ENCODE measurements around the gene ZNF407.
A peak's percentile ranks its signal among the peaks of the same experiment; 100 is the strongest.

The ZNF407 gene

GRCh38 chr18:74793746-74794145, 196.1 kb downstream of the ZNF407 start:
- DNase-seq = no peak

GRCh38 chr18:74795751-74796150, 198.1 kb downstream of the ZNF407 start:
- no peak for DNase-seq

DNA sequence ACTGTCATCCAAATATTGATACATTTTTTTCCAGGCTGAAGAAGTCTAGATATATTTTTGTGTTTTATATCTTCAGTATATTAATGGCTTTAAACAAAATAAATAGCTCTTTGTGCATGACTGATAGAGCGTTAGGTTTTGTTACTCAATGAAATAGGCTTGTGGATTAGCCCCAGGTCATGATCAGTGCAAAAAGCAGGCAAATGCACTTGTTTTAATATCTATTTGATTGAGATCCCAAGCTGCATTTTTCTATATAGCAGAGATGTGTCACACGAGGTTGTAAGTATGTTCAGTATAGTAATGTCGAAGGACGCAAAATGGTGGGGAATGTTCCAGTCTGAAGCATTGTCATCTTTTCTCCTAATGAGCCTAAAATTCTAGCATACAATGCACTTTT, 198.5 kb downstream of the ZNF407 start:
- no peak for DNase-seq

DNA sequence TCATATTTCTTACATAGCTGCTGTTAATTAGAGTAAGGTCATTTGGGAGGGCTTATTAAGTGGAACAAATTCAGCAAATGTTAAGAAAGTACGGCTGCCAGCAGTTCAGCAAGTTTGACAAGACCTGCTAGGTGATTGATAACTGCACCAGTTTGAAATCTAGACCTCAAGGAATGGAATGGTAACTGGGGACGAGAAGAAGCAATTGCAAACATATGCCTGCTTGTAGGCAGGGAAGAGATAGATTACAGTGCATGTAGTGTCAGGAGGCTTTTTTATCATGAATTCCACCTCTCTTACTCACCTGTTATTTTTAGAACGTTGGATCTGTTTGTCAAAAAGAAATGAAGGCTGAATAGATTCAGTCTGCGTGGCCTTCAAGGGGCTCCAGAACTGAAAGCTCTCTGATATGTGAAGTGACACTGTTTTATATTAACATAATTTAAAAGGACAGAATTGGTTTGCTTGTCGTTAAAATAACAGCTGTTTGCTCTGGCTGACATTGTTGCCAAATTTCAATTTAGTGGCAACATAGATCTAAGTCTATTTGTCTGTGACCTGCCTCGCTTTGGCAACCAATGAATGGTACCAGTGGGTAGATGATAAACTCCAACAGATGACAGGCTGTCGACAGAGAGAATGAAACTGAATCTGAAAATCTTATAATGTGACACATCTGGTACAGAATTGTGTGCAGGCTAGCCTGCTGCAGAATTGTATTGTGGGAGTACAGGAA, 199.3 kb downstream of the ZNF407 start:
- DNase-seq = peak; percentile 87

DNA sequence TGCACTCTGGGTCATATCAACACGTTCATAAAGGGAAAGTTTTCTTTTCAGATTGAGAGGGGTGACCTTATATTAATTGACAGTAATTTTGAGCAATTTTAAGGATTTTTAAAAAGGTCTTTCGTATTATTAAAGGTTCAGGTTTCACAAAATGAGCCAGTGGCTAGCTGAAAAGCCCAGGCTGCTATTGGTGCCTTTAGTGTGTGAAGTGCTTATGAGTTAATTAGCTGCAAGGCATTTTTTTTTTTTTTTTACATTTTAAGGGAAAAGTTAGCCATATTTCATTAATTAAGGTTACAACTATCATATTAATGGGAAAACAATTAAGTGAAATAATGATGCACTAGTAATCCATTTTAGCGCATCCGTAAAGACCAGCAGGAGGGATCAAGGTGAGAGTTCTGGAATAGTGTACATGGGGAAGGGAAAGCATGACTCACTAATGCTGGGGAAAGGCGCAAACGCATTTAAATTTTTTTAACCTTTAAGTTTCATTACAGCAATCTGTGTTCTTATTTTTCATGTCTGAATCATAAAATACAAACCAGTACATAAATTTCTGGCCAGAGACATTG, 200.0 kb downstream of the ZNF407 start:
- peak; percentile 22 for DNase-seq

GRCh38 chr18:74799542-74799941, 201.9 kb downstream of the ZNF407 start:
- no peak for DNase-seq

DNA sequence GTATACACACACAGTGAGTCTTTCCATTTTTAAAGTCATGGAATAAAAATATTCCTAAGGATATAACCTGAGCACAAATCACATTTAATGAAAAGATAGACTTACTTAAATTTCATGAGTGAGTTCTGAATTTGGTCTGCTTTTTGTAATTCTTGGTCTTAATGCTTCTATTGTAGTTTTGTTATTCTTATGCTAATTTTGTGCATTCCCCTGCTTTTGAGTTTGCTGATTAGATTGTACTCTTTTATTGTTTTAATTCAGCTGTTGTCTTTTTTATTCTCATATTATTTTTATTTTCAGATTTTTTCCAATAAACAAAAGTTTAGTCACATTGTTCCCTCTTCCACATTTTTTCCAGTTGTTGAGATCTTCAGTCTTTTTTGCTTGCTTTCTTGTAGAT, 202.4 kb downstream of the ZNF407 start:
- DNase-seq = no peak

DNA sequence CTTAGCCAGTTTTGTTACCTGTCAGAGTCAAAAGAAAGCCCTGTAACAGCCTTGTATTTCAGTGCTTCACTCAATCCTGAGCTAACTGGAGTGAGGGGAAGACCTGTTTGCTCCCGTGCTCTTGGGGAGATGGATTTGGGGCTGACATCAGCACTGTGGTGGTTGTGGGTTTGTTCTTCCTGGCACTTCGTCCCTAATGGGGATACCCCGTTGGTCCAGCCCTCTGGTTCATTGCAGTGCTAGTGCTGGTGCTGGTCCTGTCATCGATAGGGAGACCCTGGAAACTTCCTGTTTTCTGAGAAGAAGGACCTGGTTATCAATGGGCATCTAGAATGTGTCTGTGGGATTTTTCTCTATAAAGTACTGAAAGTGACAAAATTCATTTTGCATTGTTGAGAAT, 205.4 kb downstream of the ZNF407 start:
- no peak for DNase-seq

- DNase-seq = no peak
Observed at GRCh38 chr18:74803769-74804168, 206.1 kb downstream of the ZNF407 start.

- DNase-seq = no peak
Observed at GRCh38 chr18:74804677-74805076, 207.0 kb downstream of the ZNF407 start.

DNA sequence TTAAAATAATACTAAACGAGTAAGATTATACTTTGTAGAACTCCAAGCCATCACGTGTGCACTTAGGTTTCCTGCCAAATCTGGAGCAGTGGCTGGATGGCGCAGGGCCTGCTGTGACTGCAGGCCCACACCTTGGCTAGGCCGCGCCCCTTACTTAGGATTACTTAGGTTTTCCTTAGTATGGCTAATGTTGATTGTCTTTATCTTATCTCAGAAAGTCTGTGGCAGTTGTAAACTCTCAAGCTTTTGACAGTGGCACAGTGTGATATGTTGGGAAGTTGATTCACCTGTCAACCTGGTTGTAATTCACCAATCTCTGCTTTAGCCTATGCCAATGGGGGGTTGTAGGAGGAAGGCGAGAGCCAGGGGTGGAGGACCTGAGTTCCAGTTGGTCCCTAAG, 208.4 kb downstream of the ZNF407 start:
- DNase-seq = no peak

DNA sequence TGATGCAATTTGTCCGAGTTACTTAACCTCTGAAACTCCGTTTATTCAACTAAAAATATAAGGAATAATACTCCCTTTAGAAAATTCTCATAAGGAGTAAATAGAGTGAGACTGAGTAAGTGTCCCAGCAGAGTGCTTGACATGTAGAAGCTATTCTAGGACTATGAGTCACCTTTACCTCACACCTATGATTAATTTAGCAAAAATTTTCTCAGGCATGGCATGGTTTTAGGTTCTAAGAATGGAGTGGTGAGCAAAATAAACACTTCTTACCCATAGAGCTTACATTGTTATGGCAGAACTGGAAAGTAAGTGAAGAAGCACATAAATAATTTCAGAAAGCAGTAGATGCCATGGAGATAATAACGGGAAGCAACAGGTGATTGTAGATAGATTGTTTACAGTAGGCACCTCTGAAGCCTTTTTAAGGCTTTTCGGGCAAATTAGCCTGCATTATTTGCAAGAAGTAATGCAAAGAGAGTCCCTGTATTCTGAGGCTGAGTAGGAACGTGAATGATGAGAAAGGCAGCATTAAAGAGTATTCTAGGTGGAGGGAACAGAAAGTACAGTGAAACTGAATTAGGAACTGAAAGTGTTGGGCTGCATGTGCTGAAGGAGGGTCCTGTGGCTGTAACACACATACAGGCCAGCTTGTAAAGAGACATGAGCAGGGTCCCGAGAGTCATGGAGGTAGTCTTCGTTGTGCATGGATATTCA, 209.2 kb downstream of the ZNF407 start:
- peak; percentile 90 for DNase-seq

DNA sequence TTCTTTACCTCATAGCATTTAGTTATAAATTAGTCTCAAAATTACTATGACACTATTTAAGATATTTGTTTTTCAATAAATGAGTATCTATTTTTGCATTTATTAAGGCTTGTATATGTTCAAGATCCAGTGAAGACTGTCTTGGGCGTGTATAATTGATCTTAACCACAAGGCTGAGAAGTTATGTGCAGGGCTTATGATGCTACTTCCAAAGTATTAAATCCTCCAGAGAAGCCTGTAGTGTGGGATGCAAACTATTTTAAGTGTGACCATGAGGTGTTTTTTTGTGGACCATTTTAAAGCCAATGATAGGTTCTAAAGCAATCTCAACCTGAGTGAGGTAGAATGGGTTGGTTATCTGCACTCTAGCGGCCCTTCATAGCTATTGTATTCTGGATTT, 219.9 kb downstream of the ZNF407 start:
- peak; percentile 42 for DNase-seq

GRCh38 chr18:74818516-74819175, 221.0 kb downstream of the ZNF407 start:
- no peak for DNase-seq

DNA sequence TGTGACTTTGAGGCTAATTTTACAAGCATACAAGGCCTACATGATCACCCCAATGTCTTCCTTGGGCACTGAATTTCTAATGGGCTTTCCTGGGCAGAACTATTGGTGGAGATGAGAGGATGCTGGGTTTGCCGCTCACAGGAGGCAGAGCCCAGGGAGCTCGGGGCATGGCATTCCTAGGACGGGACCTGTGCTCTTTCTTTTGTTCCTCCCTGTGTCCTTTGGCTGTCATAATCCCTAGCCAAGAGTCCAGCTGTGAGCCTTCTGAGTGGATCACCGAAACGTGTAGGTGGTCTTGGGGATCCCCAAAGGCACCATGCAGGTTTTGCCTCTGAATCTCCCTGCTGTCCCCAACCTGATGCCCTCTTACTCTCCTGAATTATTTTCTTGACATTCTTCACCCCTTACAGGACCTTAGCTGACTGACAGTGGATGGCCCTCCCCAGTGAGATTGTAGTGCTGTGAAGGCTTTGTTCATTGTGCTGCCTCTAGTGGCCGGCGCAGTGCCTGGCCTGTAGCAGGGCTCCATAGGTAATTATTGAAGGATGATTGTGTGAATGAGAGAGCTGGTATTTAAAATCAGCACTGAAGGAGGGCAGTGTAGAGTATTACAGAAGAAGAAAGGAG, 221.9 kb downstream of the ZNF407 start:
- no peak for DNase-seq

DNA sequence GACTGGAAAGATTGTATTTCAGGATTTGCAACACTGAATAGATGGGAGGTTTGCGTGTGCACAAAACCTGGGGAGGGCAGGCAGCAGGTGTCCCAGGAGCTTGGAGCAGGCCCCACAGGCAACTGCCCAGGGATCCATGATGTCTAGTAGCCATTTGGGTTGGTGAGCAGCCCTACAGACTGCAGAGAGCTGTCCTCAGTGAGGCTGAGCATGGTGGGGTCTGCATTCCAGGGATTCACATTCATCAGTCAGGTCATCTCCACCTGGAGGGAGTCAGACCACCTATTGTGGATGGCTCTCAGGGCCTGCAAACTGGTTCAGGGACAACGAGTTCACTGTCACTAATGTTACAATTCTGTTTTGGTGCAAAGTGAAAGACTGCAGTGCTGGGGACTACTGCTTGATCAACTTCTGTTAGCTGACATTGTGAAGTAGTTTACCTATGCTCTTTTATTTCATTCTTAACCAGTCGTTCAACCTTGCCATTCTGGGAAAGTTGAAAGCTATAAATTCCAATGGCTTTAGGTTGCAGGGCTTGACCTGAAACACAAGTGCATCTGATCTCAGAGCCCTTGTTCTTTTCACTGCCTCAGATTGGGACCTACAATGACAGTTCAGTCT, 222.6 kb downstream of the ZNF407 start:
- DNase-seq = no peak

GRCh38 chr18:74825460-74825859, 227.8 kb downstream of the ZNF407 start:
- no peak for DNase-seq

DNA sequence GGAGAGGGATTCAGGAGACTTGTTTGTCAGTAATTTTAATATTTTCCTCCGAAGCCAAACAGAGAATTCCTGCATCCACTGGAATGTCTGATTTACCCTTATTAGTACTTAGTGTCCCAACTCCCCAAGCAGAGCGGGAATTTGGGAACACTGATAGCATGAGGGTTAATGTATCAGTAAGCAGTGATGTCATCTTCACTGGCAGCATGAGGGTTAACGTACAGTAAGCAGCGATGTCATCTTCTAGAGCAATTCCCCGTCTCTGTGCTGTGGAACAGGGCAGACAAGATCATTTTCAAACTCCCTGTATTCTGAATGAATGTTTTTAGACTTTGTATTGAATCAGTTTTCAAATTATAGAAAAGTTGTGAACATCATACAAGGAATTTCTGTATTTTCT, 228.9 kb downstream of the ZNF407 start:
- DNase-seq = peak; percentile 12

- no peak for DNase-seq
Observed at GRCh38 chr18:74828200-74828599, 230.5 kb downstream of the ZNF407 start.

- peak; percentile 31 for DNase-seq
Observed at GRCh38 chr18:74831571-74832250, 234.0 kb downstream of the ZNF407 start.

GRCh38 chr18:74832381-74832780, 234.7 kb downstream of the ZNF407 start:
- DNase-seq = no peak

DNA sequence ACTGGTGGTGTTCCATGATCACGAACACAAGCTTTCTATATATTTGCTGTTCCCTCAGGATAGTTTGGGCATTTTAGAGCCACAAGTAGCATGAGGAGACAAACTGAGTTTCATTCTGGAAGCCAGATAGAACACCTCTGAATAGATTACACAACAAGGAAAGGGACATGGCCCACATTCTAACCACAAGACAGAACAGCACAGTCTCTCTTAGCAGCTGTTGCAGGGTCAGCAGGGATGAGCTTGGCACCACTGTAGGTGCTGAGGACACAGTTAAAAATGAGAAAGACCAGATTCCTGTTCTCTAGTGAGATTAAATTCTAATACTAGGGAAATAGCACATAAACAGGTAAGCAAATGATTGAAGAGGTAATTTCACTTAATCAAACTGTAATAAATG, 235.3 kb downstream of the ZNF407 start:
- DNase-seq = no peak

Measured in fibroblast of skin of right biceps (primary cell).